HG03039 (cell line): ENCODE measurements around the gene GPR108.

Experiments used
- ATAC-seq: cut with Tn5 transposase; IDR thresholded peaks from one replicate; pipeline ENCODE4 v1.9.1; 2021; ENCODE audit warnings: mild to moderate bottlenecking, moderate library complexity; ENCODE audit not compliant: unreplicated experiment

Gene GPR108

DNA sequence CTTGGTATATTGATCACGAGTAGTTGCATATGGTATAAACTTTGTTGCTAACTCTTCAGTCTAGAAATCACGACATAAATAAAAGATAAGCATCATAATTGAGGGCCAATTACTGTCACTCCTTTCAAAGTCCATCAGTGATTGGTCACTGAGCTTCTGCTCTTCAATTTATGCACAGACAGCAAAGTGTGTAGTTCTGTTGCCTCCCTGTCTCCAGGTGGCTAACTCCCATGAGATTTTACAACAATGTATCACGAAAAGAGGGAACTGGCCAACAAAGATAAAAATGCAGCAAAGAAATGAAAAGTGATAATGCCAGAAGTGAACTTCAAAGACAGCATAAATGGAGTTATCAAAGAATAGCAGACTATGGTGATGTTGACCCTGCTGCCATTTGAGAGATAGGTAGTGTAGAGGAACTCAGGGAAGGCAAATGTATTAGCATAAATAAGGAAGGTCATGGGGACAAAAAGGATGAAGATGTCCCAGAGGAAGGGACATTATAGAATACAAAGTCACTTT lies 54.7 kb downstream of the GPR108 start:
- ATAC-seq, result no peak

DNA sequence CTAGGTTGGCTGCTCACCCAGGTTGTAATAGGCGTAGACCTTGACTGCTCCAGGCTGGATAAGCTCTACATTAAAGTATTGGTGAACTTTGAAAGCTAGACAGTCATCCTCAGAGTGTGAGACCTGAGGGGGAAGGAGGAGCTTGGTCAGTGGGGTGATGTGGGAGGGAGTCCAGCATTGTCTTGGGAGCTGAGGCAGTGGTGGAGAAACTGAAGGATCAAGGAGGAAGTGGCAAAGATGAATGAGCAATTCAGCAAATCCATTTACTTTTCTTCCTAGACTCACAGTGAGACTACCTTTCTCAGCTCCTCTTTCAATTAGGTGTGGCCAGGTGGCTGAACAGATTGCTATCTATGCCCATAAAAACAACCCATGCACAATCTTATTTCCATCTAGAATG lies 57.2 kb downstream of the GPR108 start:
- ATAC-seq, result no peak
